ENCODE data around the gene GUCY1A2.
"Not testable (repeated sequence)": the region's sequence is repeated elsewhere in the genome, so short reads cannot be mapped to it uniquely, and the experiment has no call there.

GUCY1A2 gene

DNA sequence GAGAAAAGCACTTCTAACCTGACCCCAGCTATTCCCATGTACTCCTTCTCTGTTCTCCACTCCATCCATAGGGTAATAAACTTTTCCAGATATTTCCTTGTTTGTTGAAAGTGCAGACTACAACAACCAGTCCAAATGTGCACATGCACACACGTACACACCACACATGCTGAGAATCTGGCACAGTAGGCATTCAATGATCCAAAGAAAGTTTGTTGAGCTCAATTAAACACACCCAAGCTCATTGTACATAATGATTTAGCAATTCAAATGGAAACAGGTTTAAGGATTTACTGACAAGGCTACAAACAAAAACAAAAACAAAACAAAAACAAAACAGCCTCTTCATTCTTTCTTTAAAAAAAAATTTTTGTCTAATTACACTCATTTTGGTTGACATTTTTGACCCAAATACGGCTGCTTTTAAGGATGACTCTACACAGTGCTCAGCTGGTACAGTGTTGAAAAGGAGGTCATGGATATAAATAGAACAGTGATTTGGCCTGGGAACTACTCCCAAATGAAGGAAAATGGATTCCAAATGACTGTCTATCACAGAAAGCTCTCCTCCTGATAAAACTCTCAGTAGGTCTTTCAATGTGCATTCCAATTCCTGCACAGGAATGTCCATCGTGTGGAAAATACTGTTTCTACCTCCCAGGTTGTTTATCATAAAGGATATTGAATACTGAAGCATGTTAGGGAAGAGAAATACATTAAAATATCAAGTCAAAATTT lies 232.2 kb downstream of the GUCY1A2 start:
- DNase-seq (ENCODE audit: low read depth), result no peak
- H3K4me3 ChIP-seq (ENCODE audit: low read depth, low read length), result no peak overlapping the region

DNA sequence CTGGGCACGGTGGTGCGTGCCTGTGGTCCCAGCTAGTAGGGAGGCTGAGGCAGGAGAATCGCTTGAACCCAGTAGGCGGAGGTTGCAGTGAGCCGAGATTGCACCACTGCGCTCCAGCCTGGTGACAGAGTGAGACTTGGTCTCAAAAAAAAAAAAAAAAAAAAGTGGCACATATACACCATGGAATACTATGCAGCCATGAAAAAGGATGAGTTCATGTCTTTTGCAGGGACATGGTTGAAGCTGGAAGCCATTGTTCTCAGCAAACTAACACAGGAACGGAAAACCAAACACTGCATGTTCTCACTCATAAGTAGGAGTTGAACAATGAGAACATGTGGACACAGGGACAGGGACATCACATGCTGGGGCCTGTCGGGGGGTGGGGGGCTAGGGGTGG lies 241.0 kb downstream of the GUCY1A2 start:
- not testable (repeated sequence) for DNase-seq (ENCODE audit: low read depth); H3K4me3 ChIP-seq (ENCODE audit: low read depth, low read length)

DNA sequence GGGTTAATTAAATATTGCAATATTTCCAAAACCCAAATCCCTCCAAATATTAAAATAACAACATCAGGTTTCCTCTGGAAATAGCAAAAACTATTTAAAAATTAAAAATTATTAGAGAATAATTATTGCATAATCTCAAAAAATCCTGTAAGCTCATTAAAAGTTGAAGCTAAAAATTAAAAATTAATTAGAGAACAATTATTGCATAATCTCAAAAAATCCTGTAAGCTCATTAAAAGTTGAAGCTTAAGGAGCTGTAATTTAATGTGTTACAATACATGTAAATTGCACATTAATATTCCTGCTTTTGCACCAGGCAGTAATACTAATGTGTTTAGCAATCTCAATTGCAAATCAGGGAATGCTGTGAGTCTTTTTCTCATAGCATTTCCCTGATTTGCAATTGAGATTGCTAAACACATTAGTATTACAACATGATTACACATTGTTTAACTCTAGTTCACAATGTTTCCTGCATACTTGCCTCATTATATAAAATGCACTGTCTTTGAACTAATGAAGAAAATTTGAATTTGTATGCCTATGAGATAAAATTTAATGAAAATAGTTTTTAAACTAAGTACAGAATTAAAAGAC lies 247.7 kb downstream of the GUCY1A2 start:
- no peak for DNase-seq (ENCODE audit: low read depth)
- no peak overlapping the region for H3K4me3 ChIP-seq (ENCODE audit: low read depth, low read length)

DNA sequence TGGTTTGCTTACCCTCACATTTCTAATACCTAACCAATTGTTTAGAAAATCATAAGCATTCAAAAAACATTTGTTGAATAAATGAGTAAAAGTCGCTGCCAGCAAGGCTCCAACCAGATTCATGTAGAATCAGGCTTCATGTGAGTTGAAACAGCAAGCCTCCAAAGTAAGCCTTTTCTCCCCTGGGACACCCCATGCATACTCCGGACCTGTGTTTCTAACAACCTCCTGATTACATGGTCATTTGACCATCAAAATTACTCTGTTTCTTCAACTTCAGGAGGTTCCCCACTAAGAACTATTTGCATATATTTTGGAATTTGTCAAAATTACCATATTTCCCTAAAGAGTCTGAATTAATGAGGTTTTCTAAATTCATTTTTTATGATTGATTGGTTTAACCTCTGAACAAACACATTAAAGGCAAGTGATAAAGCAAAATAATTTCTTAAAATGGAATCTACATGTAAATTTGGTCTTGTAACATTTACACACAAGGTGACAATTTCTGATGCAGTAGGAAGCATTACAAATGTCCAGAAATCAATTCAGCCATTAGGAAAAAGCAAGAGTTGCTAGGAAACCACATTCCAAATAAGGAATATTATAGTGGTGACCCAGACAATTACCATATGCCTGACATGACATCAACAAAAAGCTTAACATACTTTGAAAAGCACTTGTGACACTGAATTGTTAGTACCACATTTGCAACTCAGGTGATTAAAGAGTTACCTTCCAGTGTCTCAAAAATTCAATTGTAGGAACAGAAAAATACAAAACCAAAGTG lies 252.6 kb downstream of the GUCY1A2 start:
- no peak overlapping the region for H3K4me3 ChIP-seq (ENCODE audit: low read depth, low read length)
- DNase-seq (ENCODE audit: low read depth), result no peak

DNA sequence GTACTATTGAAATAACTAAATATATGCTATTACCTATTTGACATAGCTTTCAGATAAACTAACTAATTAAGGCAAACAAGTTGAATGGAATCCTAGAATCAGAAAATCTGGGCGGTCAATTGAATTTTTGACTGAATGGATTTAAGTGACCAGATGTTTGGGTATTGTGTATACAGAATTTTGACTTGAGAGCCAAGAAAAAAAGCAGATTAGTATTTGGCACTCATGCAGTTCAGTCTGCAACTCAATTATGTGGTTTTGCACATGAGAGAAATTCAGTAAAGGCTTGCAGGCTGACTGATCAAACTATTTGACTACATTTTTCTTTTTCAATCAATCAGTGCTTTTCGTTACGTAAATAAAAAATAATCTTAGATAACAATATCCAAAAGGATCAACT lies 254.8 kb downstream of the GUCY1A2 start:
- H3K4me3 ChIP-seq (ENCODE audit: low read depth, low read length), result no peak overlapping the region
- no peak for DNase-seq (ENCODE audit: low read depth)

DNA sequence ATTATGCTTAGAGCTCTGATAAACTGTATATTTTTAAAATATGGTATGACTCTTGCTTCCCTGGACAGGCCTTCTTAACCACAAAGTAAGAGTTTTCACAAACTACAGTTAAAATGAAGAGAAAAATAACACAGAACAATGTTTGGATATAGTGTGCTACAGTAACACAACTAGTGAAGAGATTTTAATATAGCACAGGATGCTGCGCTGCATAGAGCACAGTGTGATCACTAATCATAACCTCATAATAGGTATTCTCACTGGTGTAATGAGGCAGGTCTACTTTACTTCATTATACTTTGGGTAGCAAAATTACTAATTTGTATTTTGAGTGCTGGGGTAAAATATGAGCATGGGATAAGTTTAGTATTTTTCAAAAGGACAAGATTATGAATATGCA lies 256.5 kb downstream of the GUCY1A2 start:
- no peak overlapping the region for H3K4me3 ChIP-seq (ENCODE audit: low read depth, low read length)
- no peak for DNase-seq (ENCODE audit: low read depth)

DNA sequence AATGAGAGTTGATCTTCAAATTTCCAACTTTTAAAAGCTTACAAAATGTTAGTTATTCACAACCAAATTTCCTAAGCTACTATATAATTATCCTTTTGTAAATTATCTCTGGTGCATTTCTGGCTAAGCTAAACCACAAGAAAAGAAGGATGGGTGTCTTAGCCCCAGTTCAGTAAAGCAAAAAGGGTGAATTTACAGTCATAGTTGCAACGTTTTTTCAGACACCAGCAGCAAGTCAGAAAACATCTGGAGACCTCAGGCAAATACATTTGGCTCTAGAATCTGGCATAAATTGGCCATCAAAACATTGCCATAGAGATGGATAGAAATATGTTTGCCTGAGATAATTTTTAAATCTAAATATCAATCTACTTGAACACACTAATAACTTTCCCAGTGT lies 257.0 kb downstream of the GUCY1A2 start:
- H3K4me3 ChIP-seq (ENCODE audit: low read depth, low read length), result no peak overlapping the region
- DNase-seq (ENCODE audit: low read depth), result no peak

DNA sequence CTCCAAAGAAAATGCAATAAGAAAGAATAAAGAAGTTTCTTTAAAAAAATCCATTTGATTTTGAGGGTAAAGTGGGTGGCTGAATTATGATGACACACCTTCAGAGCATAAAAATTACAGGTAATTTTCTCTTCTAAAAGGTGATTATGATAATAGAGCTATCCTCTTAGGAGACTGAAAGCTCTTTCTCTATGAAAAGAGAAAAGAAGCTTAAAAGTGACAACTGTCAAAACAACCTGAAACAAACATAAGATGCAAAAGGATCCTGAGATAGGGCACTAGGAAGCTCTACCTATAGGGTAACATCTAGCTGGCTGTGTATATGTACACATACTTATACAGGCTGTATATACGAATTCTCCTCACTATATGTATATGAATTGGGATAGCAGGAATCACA lies 270.2 kb downstream of the GUCY1A2 start:
- DNase-seq (ENCODE audit: low read depth), result no peak

DNA sequence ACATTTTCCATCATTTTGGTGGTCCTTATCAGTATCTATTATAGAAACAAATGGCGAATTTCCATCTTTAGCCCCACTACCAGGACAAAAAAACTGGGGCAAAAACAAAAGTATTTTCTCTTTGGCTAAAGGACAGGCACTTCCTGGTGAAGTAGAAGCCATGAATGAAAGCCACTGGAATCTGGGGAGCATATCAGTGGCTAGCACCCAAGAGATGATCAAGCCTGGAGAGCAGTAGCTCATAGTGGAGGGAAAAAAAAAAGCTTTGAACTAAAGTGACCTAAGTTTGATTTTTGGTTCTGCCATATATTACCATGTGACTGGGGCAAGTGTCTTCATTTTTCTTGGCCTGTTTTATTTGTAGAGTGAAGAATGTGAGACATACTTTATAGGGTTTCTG lies 272.3 kb downstream of the GUCY1A2 start:
- H3K4me3 ChIP-seq (ENCODE audit: low read depth, low read length), result no peak overlapping the region
- no peak for DNase-seq (ENCODE audit: low read depth)

More for the DNA sequence above, 270.2 kb downstream of the GUCY1A2 start:
- no peak overlapping the region for H3K4me3 ChIP-seq (ENCODE audit: low read depth, low read length)

DNA sequence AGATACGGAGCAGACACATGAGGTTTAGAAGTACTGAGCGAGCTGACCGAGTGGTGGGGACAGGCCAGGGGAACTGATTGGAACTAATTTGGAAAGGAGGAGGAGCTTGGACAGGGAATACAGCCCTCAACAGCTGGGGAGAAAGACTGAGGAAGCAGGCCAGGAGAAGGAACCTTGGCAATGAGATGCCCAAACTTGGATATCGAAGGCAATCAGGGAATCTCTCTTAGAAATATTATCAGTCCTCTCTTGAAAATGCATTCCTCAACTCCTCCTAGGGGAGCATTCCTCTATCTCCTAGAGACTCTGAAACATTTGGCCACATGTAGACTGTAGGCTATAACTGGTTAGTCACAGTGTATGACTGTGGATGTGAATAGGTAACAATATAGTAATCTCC lies 284.6 kb downstream of the GUCY1A2 start:
- peak; percentile 5 for DNase-seq (ENCODE audit: low read depth)
- H3K4me3 ChIP-seq (ENCODE audit: low read depth, low read length), result no peak overlapping the region

DNA sequence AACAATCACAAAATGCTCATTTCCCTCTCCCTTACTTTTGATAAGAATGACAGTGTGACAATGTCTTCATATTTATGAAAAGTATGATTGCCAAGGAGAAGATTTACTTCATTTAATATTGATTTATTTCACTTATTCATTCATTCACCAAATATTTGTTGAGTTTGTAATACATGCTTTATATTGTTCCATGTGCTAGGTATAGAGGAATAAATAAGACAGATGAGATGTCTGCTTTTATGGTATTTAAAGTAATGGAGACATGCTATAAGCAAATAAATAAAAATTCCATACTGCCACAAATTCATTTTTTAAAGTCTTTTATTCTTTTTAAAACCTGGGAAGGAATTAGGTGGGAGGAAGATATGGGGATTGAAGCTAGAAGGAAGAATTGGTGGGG lies 289.4 kb downstream of the GUCY1A2 start:
- H3K4me3 ChIP-seq (ENCODE audit: low read depth, low read length), result no peak overlapping the region
- no peak for DNase-seq (ENCODE audit: low read depth)

DNA sequence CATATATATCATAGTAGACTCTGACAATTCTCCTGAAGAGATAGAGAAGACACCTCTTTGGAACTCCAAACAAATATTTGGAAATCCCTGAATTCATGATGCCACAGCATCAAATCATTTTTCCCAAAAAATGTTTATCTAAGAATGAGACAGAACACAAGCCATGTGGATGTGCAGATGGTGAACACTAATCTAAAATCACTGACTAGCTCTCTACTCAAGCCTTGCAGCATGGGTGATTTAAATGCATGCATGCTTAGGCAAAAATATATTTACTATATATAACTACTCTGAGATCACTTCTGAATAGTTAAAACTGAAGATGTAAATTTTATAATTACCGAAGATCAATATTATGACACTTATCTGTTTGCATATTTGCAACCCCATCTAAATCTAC lies 289.9 kb downstream of the GUCY1A2 start:
- DNase-seq (ENCODE audit: low read depth), result no peak
- no peak overlapping the region for H3K4me3 ChIP-seq (ENCODE audit: low read depth, low read length)

DNA sequence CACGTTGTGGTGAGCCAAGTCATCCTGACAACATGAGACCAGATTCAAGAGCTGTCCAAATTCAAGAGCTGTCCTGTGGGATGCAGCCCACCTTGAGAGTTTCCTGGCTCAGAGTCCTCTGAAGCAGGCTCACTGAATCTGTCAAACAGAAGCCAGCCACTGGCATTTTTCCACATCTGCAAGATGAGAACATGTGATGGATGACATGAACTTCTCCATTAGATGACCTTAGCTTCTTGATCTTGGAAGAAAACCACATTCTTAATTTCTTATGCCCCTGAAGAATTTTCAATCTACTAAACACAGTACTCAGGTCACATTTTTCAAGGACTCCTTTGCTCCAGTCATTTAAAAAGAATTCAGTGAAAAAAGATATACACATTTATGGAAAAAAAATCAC lies 291.0 kb downstream of the GUCY1A2 start:
- no peak for DNase-seq (ENCODE audit: low read depth)
- no peak overlapping the region for H3K4me3 ChIP-seq (ENCODE audit: low read depth, low read length)

DNA sequence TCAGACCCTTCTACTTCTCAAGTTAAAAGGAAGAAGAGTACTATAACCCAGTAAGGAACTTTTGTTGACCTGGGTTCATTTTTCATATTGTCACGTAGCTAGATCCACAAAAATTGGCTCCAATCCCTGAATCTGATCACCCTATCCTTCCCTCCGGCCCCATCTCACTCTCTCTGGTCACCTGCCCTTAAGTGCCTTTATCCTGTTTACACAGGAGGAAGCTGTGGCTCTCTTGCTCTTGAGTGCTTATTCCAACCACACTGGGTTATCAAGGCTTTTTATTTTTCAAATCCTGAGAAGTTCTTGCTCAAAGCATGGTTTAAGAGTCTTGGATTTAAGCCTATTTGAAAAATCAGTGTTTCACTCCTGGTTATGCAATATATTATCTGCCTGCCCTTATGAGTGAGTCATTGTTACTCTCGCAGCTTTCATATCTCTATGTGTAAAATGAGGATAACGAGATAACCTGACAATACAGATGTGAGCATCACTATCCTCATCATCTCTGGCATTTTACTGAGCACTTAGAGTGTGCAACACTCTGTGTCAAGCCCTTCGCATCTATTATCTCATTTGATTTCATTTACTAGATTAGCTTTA lies 293.9 kb downstream of the GUCY1A2 start:
- no peak overlapping the region for H3K4me3 ChIP-seq (ENCODE audit: low read depth, low read length)
- DNase-seq (ENCODE audit: low read depth), result peak; percentile 9

DNA sequence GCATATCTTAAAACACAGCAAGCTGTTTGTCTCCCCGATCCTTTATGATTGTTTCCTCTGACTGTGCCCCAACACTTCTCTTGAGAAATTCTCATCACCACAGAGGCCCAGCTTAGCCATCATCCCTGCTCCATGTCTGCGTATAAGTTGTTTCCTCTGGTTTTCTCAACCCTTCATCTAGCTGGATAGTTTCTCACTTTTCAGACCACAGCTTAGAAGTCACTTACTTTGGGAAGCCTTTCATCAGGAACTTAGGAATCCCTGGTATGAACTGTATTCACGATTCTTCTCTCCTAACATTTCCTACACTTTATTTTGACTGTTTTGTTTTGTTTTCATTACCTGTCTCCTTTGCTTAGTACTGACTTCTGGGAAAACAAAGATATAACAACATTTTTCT lies 295.2 kb downstream of the GUCY1A2 start:
- H3K4me3 ChIP-seq (ENCODE audit: low read depth, low read length), result no peak overlapping the region
- DNase-seq (ENCODE audit: low read depth), result no peak

DNA sequence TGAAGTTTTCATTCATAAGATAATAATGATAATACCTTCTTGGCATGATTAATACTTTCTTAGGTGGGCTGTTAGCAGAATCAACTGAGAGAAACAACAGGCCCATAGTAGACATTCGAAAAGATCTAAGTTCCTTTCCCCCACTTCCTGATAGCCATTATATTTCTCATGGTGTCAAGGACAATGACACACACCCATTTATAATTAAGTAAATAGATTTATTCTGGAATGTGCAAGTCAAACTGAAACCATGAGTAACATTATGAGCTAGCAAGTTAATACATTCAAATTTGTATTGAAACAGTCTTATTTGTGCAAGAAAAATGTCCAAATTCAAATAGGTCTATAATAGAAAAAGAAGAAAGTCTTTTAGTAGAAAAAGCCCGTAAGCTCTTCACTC lies 301.1 kb downstream of the GUCY1A2 start:
- DNase-seq (ENCODE audit: low read depth), result no peak
- no peak overlapping the region for H3K4me3 ChIP-seq (ENCODE audit: low read depth, low read length)

DNA sequence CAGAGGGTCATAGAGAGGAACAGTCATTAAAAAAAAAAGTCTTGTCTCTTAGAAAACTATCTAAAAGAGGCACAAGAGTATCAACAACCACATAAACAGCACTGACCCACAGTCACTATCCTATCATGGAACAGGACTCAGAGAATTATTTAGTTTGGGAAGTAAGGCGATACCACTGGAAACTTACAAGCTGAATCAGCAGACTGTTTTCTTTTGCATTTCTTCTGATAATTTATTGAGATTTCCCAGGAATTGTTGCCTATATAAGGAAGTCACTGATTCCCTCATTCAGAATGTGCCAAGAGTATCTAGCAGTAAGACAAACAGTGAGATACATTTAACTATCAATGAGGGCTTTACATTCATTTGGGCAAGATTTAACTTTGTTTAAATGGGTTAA lies 304.1 kb downstream of the GUCY1A2 start:
- H3K4me3 ChIP-seq (ENCODE audit: low read depth, low read length), result no peak overlapping the region
- peak; percentile 18 for DNase-seq (ENCODE audit: low read depth)

DNA sequence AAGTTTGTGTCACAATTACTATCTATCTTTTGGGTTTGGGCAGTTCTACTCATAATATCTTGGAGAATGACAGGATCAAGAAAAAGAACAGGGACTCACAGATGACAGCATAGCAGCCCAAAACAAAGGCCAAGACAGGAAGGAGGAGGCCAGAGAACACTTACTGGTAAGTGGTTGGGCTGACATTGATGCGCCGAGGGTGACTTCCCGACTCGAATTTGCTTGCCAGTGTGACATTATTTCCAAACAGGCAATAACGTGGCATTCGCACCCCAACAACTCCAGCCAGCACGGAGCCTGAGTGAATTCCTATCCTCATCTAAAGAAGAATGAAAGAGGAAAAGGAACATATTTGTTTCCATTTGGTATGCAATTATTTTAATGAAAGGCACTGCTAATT lies 309.9 kb downstream of the GUCY1A2 start:
- DNase-seq (ENCODE audit: low read depth), result no peak

DNA sequence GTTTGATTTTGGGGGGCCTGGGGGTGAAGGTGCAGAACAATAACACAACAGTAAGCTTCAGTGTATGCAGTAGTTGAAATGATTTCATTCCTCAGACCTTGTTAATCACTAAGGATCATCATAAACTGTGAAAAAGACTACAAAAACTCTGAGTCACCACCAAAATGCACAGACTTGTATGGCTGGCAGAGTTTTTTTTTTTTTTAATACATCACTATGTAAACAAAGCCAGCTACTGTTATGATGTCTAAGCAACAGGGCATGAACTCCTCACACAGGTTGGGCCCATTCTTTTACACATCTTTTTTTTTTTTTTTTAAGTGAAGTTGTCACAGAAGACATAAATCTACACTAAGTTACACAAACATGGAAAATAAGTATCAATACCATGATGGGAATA lies 311.9 kb downstream of the GUCY1A2 start:
- no peak overlapping the region for H3K4me3 ChIP-seq (ENCODE audit: low read depth, low read length)
- peak; percentile 33 for DNase-seq (ENCODE audit: low read depth)

More for the DNA sequence above, 309.9 kb downstream of the GUCY1A2 start:
- H3K4me3 ChIP-seq (ENCODE audit: low read depth, low read length), result no peak overlapping the region

DNA sequence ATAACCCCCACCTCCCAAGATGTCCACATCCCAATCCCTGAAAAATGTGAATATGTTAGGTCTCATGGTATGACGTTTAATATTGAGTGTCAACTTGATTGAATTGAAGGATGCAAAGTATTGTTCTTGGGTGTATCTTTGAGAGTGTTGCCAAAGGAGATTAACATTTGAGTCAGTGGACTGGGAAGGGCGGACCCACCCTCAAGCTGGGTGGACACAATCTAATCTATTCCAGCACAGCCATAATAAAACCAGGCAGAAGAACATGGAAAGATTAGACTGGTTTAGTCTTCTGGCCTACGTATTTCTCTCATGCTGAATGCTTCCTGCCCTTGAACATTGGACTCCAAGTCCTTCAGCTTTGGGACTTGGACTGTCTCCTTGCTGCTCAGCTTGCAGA lies 315.5 kb downstream of the GUCY1A2 start:
- DNase-seq (ENCODE audit: low read depth), result no peak
- H3K4me3 ChIP-seq (ENCODE audit: low read depth, low read length), result no peak overlapping the region

All from skeletal muscle cell (primary cell).